ENCODE data around the gene ARHGAP32. TPM values are rescaled to one million over a fixed set of nuclear protein-coding genes. Genes with fewer than 3 reads are reported as not detected.

ARHGAP32 gene
- total RNA-seq, 4 donors from 2014 or later = 10.0 to 53.7 (median 34.1) TPM

DNA sequence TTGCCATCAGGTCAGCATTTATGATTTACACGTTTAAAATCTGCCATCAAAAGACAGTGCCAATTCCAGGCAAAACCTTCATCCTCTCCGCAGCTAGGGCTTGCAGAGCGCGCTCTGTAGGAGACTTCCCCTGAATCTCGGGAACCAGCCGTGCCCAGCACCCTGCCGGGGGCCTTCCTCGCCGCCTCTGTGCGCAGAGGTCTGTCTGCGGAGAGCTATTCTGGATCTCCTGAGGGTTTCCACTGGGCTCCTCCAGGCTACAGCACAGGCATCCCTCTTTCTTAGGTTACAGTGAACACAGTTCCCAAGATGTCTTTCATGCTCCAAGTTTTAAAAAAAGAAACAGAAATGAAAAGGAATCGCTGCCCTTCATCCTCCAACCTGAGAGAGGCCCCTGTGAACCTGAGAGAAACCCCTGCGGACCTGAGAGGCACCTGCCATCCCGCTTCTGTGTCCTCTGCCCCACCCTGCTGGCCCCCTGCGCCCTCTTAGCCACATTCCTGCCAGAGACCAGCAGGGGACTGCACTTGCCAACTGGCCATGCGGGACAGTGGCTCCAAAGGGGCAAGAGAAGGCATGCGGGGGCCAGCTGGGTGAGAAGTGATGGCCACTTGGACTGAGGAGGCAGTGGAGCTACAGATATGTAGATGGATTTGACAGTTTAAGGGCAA, 265.6 kb downstream of the ARHGAP32 start:
- H3K27ac ChIP-seq = no peak overlapping the region

DNA sequence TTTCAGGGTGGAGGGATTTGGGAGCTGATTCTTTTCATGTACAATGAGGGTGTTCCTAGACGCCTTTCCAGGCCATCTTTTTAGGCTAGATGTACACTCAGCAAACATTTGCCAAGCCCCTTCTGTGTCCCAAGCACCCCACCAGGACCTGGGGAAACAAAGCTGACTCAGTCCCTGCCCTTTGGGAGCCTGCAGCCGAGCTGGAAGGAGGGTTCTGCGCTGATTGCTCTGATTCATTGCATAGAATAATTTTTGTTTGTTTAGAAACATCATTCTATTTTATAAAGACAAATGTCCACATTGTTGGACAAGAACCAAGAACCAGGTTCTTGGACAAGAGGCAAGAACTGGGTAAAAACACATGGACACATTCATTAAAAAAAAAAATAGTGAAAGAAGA, 266.1 kb downstream of the ARHGAP32 start:
- no peak for DNase-seq
- H3K4me3 ChIP-seq = no peak overlapping the region
- intact Hi-C loops (cut with DNase I; ENCODE audit: low total_unique reads) = no loop called here
- no peaks in the 10 kb centered on the region for H3K9me3 ChIP-seq
- no peaks in the 10 kb centered on the region for H3K36me3 ChIP-seq
- no peaks in the 10 kb centered on the region for H3K27me3 ChIP-seq
- no peak overlapping the region for H3K27ac ChIP-seq
- H3K4me1 ChIP-seq = no peaks in the 10 kb centered on the region
- no peak for TF ChIP-seq POLR2A (IDR thresholded peaks at IDR 0.05)
- TF ChIP-seq, protein P1, sequence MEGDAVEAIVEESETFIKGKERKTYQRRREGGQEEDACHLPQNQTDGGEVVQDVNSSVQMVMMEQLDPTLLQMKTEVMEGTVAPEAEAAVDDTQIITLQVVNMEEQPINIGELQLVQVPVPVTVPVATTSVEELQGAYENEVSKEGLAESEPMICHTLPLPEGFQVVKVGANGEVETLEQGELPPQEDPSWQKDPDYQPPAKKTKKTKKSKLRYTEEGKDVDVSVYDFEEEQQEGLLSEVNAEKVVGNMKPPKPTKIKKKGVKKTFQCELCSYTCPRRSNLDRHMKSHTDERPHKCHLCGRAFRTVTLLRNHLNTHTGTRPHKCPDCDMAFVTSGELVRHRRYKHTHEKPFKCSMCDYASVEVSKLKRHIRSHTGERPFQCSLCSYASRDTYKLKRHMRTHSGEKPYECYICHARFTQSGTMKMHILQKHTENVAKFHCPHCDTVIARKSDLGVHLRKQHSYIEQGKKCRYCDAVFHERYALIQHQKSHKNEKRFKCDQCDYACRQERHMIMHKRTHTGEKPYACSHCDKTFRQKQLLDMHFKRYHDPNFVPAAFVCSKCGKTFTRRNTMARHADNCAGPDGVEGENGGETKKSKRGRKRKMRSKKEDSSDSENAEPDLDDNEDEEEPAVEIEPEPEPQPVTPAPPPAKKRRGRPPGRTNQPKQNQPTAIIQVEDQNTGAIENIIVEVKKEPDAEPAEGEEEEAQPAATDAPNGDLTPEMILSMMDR (IDR thresholded peaks at IDR 0.05) = no peak

More for the DNA sequence above, 265.6 kb downstream of the ARHGAP32 start:
- no peaks in the 10 kb centered on the region for H3K4me1 ChIP-seq
- no peaks in the 10 kb centered on the region for H3K9me3 ChIP-seq
- intact Hi-C loops (cut with DNase I; ENCODE audit: low total_unique reads) = no loop called here
- no peaks in the 10 kb centered on the region for H3K27me3 ChIP-seq
- TF ChIP-seq, protein P1 (IDR thresholded peaks at IDR 0.05) = no peak
- no peak for TF ChIP-seq POLR2A (IDR thresholded peaks at IDR 0.05)
- DNase-seq = no peak
- no peak overlapping the region for H3K4me3 ChIP-seq
- no peaks in the 10 kb centered on the region for H3K36me3 ChIP-seq

DNA sequence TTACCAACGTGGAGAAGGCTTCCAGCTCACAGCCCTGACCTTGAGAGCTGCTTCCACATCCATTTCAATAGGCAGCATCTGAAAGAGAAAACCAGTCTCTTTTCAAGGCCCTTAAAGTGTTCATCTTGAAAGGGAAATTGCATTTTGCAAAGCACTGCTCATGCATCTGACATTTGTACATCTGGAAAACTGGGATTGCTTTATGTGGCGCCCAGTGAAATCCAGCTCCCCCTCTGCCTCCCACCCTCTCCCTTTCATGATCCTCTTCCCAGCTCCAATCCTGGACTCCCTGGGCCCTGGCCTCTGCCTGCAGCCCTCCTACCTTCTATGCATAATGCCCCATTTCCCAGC, 266.9 kb downstream of the ARHGAP32 start:
- intact Hi-C loops (cut with DNase I; ENCODE audit: low total_unique reads) = no loop called here
- H3K9me3 ChIP-seq = no peaks in the 10 kb centered on the region
- H3K4me1 ChIP-seq = no peaks in the 10 kb centered on the region
- no peak for DNase-seq
- no peaks in the 10 kb centered on the region for H3K27me3 ChIP-seq
- H3K4me3 ChIP-seq = no peak overlapping the region
- H3K27ac ChIP-seq = no peak overlapping the region
- H3K36me3 ChIP-seq = no peaks in the 10 kb centered on the region
- TF ChIP-seq POLR2A (IDR thresholded peaks at IDR 0.05) = no peak
- TF ChIP-seq, protein P1 (IDR thresholded peaks at IDR 0.05) = no peak

DNA sequence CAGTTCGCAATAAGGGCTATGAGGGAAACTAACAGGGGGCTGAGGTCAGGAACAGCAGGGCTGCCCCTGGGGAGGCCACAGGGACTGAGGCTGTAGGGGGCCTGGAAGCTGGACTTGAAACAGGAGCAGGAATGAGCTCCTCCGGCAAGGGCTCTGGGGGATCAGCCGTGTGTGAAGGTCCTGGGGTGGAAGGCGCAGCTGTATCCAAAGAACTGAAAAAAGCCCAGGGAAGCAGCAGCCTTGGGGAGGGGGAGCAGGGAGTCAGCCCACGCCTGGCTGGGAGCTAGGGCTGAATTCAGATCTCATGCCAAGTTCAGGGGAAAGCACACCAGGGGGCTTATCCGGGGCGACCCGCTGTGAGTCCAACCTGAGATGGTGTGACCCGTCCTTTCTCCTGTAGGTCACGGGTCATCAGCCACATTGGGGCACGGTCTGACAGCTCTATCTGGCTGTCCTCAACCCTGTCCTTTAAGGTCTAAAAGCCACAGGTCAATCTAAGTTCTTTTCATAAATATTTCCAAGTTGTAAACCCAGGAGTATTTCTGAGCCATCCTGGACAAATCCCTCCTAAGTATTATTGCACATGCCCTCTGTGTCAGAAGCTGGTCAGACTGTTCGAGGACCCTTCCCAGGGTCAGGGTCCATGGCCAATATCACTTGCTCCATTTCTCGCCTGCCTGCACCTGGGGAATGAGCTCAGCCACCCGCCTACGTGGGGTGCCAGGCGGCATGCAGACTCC, 267.4 kb downstream of the ARHGAP32 start:
- Histone ChIP-seq H3K4me1 (no peaks in the 10 kb centered on the region), H3K36me3 (no peaks in the 10 kb centered on the region), H3K27me3 (no peaks in the 10 kb centered on the region), H3K4me3 (no peak overlapping the region), H3K27ac (no peak overlapping the region), H3K9me3 (no peaks in the 10 kb centered on the region)
- TF ChIP-seq, protein P1 (IDR thresholded peaks at IDR 0.05) = no peak
- no peak for TF ChIP-seq POLR2A (IDR thresholded peaks at IDR 0.05)
- no peak for DNase-seq
- intact Hi-C loops (cut with DNase I; ENCODE audit: low total_unique reads) = no loop called here

DNA sequence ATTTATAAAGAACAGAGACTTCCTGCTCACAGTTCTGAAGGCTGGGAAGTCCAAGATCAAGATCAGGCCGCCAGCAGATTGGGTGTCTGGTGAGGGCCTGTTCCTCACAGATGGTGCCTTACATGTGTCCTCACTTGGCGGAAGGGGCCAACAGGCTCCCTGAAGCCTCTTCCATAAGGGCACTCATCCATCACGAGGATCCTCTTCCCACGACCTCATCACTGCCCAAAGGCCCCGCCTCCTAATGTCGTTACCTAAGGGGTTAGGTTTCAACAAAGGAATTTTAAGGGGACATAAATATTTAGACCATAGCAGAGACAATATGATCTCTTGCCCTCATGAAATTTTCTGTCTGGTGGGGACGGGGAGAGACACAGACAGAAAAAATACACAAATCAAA, 268.0 kb downstream of the ARHGAP32 start:
- Histone ChIP-seq H3K4me3 (no peak overlapping the region), H3K9me3 (no peaks in the 10 kb centered on the region), H3K36me3 (no peaks in the 10 kb centered on the region), H3K4me1 (no peaks in the 10 kb centered on the region), H3K27ac (no peak overlapping the region), H3K27me3 (no peaks in the 10 kb centered on the region)
- intact Hi-C loops (cut with DNase I; ENCODE audit: low total_unique reads) = no loop called here
- TF ChIP-seq POLR2A (IDR thresholded peaks at IDR 0.05) = no peak
- TF ChIP-seq, protein P1 (IDR thresholded peaks at IDR 0.05) = no peak
- no peak for DNase-seq
